KOPT-K1 (cell line): ENCODE results near the gene CHST8.
"Not testable (repeated sequence)": the region's sequence is repeated elsewhere in the genome, so short reads cannot be mapped to it uniquely, and the experiment has no call there.

Source experiments
- H3K27ac ChIP-seq: fragments of 200-600 bp; sonication (generic); 2 replicates; pipeline ENCODE4 v1.5.1; 2016; ENCODE audit warnings: antibody characterized with exemption, mild to moderate bottlenecking, low read depth, low read length; ENCODE audit not compliant: poor library complexity, severe bottlenecking
- H3K36me3 ChIP-seq: fragments of 200-600 bp; sonication (generic); 2 replicates; pipeline ENCODE4 v1.5.1; 2017; ENCODE audit warnings: antibody characterized with exemption, mild to moderate bottlenecking, low read length, moderate library complexity; ENCODE audit not compliant: insufficient read depth
- H3K9me3 ChIP-seq: fragments of 200-600 bp; sonication (generic); 2 replicates; pipeline ENCODE4 v1.5.1; 2017; ENCODE audit warnings: antibody characterized with exemption, low read length, mild to moderate bottlenecking; ENCODE audit not compliant: insufficient read depth, poor library complexity, severe bottlenecking

Gene CHST8

DNA sequence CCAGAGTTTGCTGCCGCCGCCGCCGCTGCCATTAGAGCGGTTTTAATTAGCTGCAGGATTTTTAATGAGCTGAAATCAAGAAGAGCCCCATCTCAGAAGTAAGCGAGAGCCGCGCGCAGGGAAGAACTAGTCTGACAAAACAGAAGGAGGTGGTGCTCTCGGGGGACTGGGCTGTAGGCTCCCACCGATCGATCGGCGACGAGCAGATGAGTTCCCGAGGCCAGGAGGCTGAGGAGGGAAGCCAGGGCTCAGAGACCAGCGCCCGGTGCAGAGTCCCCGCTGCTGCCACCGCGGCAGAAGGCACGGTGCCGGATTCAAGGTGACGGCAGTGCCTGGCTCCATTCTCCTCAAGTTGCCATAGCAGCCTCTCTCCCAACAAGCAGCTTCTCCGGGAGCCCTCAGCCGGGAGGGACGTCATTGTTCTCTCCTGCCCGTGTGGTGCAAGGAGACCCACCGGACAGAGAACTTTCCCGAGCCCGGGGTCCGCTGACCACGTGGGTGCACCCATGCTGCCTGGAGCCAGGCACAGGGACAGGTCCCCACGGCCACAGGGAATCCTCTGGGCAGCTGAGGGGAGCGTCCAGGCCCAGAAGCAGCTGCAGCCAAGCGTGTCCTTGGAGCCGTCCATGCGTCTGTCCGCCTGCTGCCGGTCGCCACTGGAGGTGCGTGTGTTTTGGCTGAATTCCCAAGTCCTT is 62.9 kb downstream of the CHST8 start:
- Histone ChIP-seq H3K36me3 (no peaks in the 10 kb centered on the region), H3K27ac (no peak overlapping the region)

DNA sequence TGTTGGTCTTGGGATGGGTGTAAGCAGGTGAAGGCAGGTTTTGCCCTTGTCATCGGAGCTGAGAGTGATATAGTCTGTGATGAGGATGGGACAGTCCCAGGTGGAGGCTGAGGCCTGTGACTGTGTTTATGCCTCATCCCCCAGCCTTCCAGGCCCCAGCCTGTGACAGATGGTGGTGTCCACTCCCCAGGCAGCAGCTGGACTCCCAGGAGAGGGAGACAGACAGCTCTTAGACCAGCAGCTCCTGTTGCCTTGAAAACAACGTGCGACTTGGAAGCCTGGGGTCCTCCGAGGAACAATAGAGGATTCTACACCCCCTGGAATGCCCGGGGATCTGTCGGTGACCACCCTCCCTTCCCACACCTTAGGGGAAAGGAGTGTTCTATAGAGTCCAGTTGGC is 63.8 kb downstream of the CHST8 start:
- Histone ChIP-seq H3K27ac (no peak overlapping the region), H3K9me3 (no peaks in the 10 kb centered on the region), H3K36me3 (no peaks in the 10 kb centered on the region)

More for the DNA sequence above, 62.9 kb downstream of the CHST8 start:
- H3K9me3 ChIP-seq = no peaks in the 10 kb centered on the region

DNA sequence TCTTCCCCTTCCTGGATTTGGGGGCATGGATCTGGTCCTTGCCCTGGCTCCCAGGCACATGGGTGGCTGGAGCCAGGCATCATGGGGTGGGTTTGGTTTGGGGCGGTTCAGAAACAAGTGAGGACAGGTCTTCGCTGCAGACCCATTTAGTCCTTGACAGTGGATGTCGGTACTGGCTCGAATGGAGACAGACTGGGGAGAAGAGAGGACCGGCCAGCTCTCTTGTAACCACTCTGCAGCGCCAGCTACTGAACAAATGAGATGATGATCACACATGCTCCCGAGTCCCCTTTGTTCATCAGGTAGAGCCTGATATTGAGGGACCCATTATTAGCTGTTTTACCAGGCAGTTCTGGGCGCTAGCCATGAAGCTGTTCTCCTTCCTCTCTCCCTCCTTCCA is 64.5 kb downstream of the CHST8 start:
- Histone ChIP-seq H3K9me3 (no peaks in the 10 kb centered on the region), H3K36me3 (no peaks in the 10 kb centered on the region), H3K27ac (no peak overlapping the region)

DNA sequence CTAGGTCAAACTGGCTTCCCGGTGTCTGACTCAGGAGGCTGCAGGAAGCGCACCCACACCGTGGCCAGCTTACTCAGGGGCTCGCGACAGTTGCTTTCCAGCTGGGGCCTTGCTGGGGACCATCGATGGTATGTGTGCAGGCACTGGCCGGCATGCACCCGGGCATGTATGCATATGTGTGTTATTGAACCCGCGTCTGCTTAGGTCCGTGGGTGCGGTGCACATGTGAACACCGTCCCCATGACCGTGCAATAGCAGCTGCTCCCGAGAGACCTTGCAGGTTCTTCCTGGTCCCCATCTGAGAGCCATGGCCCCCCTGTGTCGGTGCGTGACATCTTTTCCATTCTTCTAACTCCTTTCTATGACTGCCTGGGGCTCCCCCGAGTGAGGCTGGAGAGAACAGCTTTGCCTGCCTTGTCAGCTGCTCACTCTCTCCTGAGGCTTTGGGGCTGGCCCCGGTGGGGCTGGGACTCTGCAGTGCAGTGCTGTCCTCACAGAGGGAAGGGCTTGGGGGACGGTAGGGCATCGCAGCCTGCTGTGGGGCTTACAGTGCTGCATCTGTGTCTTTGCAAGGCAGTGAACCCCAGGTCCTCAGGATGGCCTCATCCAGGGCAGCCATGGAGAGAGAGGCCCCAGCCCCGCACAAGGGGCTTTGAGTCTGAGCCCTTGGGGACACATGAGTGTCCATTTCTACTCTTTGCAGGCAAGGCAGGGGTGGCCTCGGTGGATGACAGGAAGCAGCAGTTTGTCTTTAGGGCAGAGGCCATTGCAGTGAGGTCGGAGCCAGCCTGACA is 65.1 kb downstream of the CHST8 start:
- no peaks in the 10 kb centered on the region for H3K36me3 ChIP-seq

DNA sequence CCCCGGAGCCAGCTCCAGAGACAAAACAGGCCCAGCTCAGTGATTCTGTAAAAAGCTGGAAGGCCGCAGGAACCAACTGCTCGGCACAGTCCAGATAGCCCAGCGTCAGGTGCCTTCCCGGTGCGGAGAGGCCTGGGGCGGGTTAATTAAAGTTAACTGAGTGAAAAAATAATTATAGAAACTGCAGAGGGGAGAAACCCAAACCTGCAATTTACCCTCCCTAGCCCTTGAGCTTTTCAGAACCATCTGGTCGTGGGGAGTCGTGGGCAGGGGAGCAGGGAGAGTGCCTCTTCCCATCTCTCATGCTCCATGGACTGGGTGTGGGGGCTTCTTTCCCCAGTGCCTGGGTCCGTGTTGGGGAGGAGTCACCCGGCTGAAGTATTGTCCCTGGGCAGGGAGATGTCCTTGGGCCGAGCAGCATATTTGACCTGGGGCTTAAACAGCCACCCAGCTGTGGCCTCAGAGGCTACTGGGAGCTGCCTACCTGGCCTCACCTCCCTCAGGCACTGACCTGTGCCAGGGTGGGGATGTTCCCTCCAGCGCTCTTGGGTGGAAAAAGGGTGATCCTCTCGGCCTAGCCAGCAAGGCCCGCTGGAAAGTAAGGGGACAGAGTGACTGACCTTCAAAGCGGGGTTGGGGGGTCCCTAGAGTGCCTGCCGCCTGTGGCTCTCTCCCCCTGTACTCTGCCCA is 65.9 kb downstream of the CHST8 start:
- Histone ChIP-seq H3K9me3 (no peaks in the 10 kb centered on the region), H3K27ac (no peak overlapping the region)

More for the DNA sequence above, 65.1 kb downstream of the CHST8 start:
- Histone ChIP-seq H3K27ac (no peak overlapping the region), H3K9me3 (no peaks in the 10 kb centered on the region)

DNA sequence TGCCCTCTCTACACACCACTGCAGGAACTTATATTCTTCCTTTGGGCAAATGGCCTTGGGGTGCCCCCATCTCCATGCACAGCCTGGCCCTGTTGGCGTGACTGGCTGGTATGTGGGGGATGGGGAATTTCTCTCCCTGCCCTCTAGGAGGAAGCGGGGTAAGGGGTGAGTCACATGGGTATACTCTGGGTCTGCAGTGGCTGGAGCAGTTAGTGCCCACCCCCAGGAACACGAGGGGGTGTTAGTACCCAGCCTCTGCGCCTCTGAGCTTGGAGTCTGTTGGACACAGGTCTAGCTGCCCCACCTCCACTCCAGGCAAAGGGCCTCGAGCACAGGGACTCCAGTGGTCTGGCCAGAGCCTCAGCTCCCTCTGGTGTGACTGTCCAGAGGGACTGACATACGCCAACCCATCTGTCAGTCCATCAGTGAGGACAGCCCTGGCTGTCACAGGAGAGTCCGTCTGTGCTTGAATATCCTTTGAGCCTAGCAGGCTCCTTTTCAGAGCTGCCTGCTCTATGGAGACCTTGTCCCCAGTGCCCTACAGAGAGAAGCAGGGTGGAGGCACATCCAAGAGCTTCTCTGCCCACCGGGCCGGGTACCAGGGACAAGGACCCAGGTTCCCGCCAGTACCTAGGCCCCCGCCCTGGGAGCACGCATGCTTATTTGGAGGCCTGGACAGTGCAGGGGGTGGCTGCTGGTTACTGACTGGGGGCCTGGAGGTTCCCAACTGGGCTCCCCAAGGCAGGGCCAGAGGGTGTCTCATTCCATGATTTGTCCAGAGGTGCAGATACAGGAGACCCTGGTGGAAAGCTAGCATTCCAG is 66.6 kb downstream of the CHST8 start:
- no peaks in the 10 kb centered on the region for H3K36me3 ChIP-seq
- H3K27ac ChIP-seq = no peak overlapping the region
- no peaks in the 10 kb centered on the region for H3K9me3 ChIP-seq

More for the DNA sequence above, 65.9 kb downstream of the CHST8 start:
- H3K36me3 ChIP-seq = no peaks in the 10 kb centered on the region

DNA sequence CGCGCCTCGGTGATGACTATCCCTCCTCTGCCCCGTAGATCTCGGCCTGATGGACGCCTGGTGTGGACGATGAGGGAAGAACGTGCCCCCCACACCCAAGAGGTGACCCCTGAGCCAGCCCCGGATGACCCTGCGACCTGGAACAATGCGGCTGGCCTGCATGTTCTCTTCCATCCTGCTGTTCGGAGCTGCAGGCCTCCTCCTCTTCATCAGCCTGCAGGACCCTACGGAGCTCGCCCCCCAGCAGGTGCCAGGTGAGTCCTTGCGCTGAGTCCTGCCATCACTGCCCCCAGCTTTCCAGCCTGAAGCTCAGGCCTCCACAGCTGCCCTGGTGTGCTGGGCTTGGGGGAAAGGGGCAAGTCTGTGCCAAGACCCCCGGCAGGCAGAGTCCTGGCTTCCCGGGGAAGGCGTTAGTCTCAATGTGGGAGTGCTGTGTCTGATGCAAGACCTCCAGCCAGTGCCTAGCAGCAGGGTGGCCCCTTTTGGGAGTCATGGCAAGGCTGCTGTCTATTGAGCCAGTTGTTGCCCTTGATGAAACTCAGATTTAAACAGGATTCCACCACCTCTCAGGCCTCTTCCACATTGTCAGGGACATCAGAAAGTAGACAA is 67.5 kb downstream of the CHST8 start:
- H3K27ac ChIP-seq = no peak overlapping the region

DNA sequence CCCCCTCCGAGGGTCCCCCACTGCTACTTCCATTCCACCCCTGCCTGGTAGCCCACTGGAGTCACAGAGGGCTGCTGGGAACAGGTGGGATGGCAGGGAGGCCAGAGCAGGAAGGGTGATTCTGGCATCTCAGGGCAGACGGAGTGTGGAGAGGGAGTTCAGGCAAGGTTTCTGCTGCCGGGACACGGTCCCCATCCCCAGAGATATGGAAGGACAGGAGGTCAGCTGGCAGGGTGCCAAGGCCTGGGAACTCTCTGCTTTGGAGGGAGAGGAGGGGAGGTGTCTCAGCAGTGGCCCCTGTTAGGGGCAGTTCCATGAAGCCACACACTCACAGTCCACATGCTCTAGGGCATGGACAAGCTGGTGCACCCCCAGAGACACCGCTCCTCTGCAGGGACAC is 68.1 kb downstream of the CHST8 start:
- H3K27ac ChIP-seq = no peak overlapping the region
- H3K9me3 ChIP-seq = no peaks in the 10 kb centered on the region
- no peaks in the 10 kb centered on the region for H3K36me3 ChIP-seq

More for the DNA sequence above, 67.5 kb downstream of the CHST8 start:
- Histone ChIP-seq H3K36me3 (no peaks in the 10 kb centered on the region), H3K9me3 (no peaks in the 10 kb centered on the region)

DNA sequence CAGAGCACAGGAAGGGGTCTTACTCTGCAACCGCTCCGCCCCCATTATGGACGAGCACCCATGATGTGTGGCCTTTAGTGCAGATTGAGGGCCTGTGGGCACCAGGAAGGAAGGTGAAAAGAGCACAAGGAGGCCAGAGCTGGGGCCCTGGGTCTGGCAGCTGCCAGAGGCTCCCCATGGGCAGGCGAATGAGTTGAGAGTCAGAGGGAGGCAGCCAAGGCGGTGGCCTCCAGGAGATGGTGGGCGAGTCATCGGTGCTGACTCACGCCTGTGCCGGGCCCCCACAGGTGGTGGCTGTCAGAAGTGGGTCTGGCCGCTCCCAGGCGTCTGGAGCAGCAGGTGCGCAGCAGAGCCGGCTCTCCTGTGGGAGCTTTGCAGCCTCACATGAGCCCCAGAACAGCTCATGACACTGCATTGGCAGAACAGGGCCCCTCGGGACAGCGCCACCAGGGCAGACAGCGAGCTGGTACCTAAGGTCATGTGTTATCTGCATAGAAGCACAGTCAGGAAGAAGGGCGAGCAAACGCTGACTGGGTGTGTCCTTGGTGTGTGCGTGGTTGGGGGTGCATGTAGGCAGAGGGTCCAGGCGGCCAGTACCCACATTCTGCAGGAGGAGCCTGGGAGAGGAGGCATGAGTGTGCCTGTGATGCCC is 68.8 kb downstream of the CHST8 start:
- Histone ChIP-seq H3K36me3 (no peaks in the 10 kb centered on the region), H3K9me3 (no peaks in the 10 kb centered on the region), H3K27ac (no peak overlapping the region)

DNA sequence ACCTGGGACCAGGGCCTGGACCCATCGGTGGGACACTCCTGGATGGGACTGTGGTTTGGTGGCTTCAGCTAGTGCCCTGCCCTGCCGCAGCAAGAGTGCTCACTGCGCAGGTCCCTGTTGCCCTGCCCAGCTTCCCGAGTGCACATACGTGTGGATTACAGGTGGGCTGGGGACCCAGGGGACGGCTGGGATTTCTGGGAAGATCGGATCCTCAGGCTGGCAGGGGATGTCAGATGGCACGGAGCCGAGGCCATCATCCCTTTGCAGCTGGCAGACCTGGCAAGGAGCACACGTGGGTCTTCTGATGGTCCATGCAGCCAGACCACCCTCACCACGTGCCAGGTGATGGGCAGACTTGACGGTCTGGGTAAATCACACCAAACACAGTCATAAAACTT is 69.3 kb downstream of the CHST8 start:
- Histone ChIP-seq H3K9me3 (no peaks in the 10 kb centered on the region), H3K36me3 (no peaks in the 10 kb centered on the region), H3K27ac (no peak overlapping the region)

DNA sequence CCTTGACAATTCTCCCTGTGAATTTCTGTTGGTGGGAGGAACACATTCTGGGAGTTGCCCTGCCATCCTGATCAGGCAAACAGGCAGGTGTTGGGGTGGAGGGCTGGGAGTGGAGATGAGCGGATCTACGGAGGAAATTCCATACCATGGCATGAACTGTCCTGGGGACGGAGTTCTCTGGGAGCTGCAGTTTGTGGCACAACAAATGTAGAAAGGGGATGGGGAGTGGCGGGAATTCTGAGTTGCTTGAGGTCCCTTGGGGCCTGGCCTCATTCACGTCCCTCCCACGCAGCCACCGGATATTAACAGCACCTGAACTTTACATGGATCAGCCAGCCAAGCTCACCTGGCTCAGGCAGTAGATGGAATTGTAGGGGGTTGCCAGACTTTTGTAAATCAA is 70.0 kb downstream of the CHST8 start:
- Histone ChIP-seq H3K36me3 (no peaks in the 10 kb centered on the region), H3K9me3 (no peaks in the 10 kb centered on the region), H3K27ac (no peak overlapping the region)

DNA sequence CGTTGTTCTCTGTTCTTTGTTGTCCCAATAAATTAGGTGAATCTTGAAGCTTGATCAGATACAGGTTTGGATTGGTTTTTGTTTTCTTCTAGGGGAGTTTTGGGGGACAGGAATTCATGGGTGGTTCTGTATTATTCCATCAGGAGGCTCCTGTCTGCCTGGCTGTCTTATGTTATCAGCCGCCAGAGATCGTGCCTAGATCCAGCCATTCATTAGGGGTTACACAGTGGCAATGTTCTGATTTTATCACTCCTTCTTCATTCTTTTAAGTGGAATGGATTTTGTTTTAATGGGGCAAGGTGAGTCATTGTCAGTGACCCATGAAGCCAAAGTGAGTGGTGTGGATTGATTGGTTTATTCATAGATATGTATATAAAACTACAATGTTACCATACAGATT is 71.9 kb downstream of the CHST8 start:
- no peaks in the 10 kb centered on the region for H3K9me3 ChIP-seq
- H3K36me3 ChIP-seq = no peaks in the 10 kb centered on the region
- no peak overlapping the region for H3K27ac ChIP-seq

DNA sequence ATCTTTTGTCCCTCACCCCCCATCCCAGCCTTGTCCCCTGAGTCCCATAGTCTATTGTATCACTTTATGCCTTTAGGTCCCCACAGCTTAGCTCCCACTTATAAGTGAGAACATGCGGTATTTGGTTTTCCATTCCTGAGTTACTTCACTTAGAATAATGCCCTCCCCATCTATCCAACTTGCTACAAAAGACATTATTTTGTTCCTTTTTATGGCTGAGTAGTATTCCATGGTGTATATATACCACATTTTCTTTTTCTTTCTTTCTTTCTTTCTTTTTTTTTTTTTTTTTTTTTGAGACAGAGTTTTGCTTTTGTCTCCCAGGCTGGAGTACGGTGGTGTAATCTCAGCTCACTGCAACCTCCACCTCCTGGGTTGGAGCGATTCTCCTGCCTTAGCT is 73.8 kb downstream of the CHST8 start:
- not testable (repeated sequence) for H3K9me3 ChIP-seq, H3K36me3 ChIP-seq, H3K27ac ChIP-seq

DNA sequence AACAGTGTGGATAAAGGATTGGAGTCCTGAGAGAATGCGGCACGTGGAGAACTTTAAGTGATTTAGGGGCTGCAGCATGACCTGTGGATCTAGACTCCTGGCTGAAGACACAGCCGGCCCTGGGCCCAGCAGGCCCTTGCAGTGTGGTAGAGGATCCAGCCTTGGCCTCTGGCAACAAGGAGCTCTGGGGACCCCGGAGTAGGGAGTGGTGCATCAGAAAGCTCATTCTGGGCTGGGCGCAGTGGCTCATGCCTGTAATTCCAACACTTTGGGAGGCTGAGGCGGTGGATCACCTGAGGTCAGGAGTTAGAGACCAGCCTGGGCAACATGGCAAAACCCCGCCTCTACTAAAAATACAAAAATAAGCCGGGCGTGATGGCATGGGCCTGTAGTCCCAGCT is 76.0 kb downstream of the CHST8 start:
- Histone ChIP-seq H3K9me3 (no peaks in the 10 kb centered on the region), H3K36me3 (no peaks in the 10 kb centered on the region), H3K27ac (no peak overlapping the region)
